HEK293 (cell line): Measurements from ENCODE around the gene LDB2.

ENCODE experiments used
- CTCF ChIA-PET: fragments of 350-600 bp; formaldehyde crosslinking; extraction: SDS; loops from one replicate; lab custom pipeline; 2021; ENCODE audit warnings: antibody characterized with exemption; lab: Yijun Ruan, JAX
- POLR2A ChIA-PET: fragments of 300-600 bp; formaldehyde crosslinking; extraction: SDS; loops from one replicate; lab custom pipeline; 2020; ENCODE audit warnings: antibody characterized with exemption, inconsistent platforms; lab: Yijun Ruan, JAX
- H3K27ac ChIP-seq: fragments of 200-500 bp; sonication (Bioruptor generic); 2 replicates; pipeline ENCODE4 v1.5.1; 2014; ENCODE audit warnings: low read depth, low read length, control low read depth, inconsistent platforms; ENCODE audit errors: extremely low read depth
- H3K36me3 ChIP-seq, 2 experiments: fragments of 200-500 bp in 1 of 2; sonication (Bioruptor generic) in 1 of 2; 1 replicate in 1 of 2; 2 replicates in 1 of 2; pipeline ENCODE4 v1.5.1; 2014 to 2017; ENCODE audit warnings: inconsistent platforms in 2 of 2, low read length in 2 of 2; ENCODE audit not compliant: control insufficient read depth in 2 of 2, insufficient read depth in 1 of 2
- H3K4me1 ChIP-seq: fragments of 200-500 bp; sonication (Bioruptor generic); 2 replicates; pipeline ENCODE4 v1.5.1; 2014; ENCODE audit warnings: mild to moderate bottlenecking, low read length, inconsistent platforms; ENCODE audit not compliant: control insufficient read depth, insufficient read depth
- H3K4me3 ChIP-seq: 2 replicates; pipeline ENCODE4 v1.5.1; 2011; ENCODE audit warnings: low read depth, mild to moderate bottlenecking, control low read depth, low read length, moderate library complexity
- H3K9me3 ChIP-seq: fragments of 200-500 bp; sonication (Bioruptor generic); 2 replicates; pipeline ENCODE4 v1.5.1; 2014; ENCODE audit warnings: low read depth, low read length, inconsistent platforms; ENCODE audit not compliant: control insufficient read depth, insufficient read depth
- HOXD13 ChIP-seq: sonication (generic); formaldehyde crosslinking; IDR thresholded peaks from 2 replicates; pipeline ENCODE4 v1.8.0; 2022; ENCODE audit warnings: missing genetic modification reagents, borderline replicate concordance
- KLF10 ChIP-seq: fragments of 450-650 bp; IDR thresholded peaks from 2 replicates; pipeline ENCODE4 v1.5.1; 2018; ENCODE audit warnings: missing biosample characterization, mild to moderate bottlenecking, missing genetic modification characterization
- YY1 ChIP-seq: fragments of 450-650 bp; formaldehyde crosslinking; IDR thresholded peaks from 2 replicates; pipeline ENCODE4 v1.5.1; 2018; ENCODE audit warnings: missing biosample characterization, missing genetic modification characterization
- ZBTB17 ChIP-seq: fragments of 450-650 bp; formaldehyde crosslinking; IDR thresholded peaks from 2 replicates; pipeline ENCODE4 v1.5.1; 2016; ENCODE audit warnings: missing biosample characterization, missing genetic modification characterization
- ZNF175 ChIP-seq: fragments of 450-650 bp; formaldehyde crosslinking; IDR thresholded peaks from 2 replicates; pipeline ENCODE4 v1.5.1; 2016; ENCODE audit warnings: missing biosample characterization, missing genetic modification characterization
- ZNF335 ChIP-seq: fragments of 450-650 bp; formaldehyde crosslinking; conservative IDR thresholded peaks from 2 replicates; pipeline ENCODE4 v1.5.1; 2016; ENCODE audit warnings: missing biosample characterization, missing genetic modification characterization
- ZNF394 ChIP-seq: fragments of 450-650 bp; formaldehyde crosslinking; IDR thresholded peaks from 2 replicates; pipeline ENCODE4 v1.5.1; 2016; ENCODE audit warnings: missing biosample characterization, missing genetic modification characterization, mild to moderate bottlenecking, moderate library complexity, borderline replicate concordance
- ZNF561 ChIP-seq: fragments of 450-650 bp; IDR thresholded peaks from 2 replicates; pipeline ENCODE4 v1.5.1; 2018; ENCODE audit warnings: missing biosample characterization, missing genetic modification characterization, borderline replicate concordance
- ZNF585B ChIP-seq: fragments of 450-650 bp; formaldehyde crosslinking; IDR thresholded peaks from 2 replicates; pipeline ENCODE4 v1.5.1; 2016; ENCODE audit warnings: missing biosample characterization, missing genetic modification characterization
- ZNF621 ChIP-seq: fragments of 450-650 bp; formaldehyde crosslinking; IDR thresholded peaks from 2 replicates; pipeline ENCODE4 v1.5.1; 2017; ENCODE audit warnings: missing biosample characterization, missing genetic modification characterization
- ZNF658 ChIP-seq: fragments of 450-650 bp; formaldehyde crosslinking; IDR thresholded peaks from 2 replicates; pipeline ENCODE4; 2016; ENCODE audit warnings: missing biosample characterization, missing genetic modification characterization
- ZNF707 ChIP-seq: fragments of 450-650 bp; formaldehyde crosslinking; IDR thresholded peaks from 2 replicates; pipeline ENCODE4 v1.5.1; 2016; ENCODE audit warnings: missing biosample characterization, missing genetic modification characterization
- ZNF747 ChIP-seq: fragments of 450-650 bp; formaldehyde crosslinking; IDR thresholded peaks from 2 replicates; pipeline ENCODE4 v1.5.1; 2016; ENCODE audit warnings: missing biosample characterization, missing genetic modification characterization
- ZNF776 ChIP-seq: fragments of 450-650 bp; formaldehyde crosslinking; IDR thresholded peaks from 2 replicates; pipeline ENCODE4 v1.5.0; 2017; ENCODE audit warnings: missing biosample characterization, missing genetic modification characterization, borderline replicate concordance
- ZNF777 ChIP-seq: fragments of 450-650 bp; formaldehyde crosslinking; IDR thresholded peaks from 2 replicates; pipeline ENCODE4 v1.5.1; 2017; ENCODE audit warnings: missing biosample characterization, missing genetic modification characterization, borderline replicate concordance
- ZSCAN23 ChIP-seq: fragments of 450-650 bp; formaldehyde crosslinking; IDR thresholded peaks from 2 replicates; pipeline ENCODE4 v1.5.1; 2016; ENCODE audit warnings: missing biosample characterization, missing genetic modification characterization
- TF ChIP-seq, protein P1 (sequence below): fragments of 450-650 bp; formaldehyde crosslinking; IDR thresholded peaks from 2 replicates; pipeline ENCODE4 v1.5.1; 2016; ENCODE audit warnings: missing biosample characterization, missing genetic modification characterization, low read depth
- TF ChIP-seq, protein P2 (sequence below): fragments of 450-650 bp; formaldehyde crosslinking; IDR thresholded peaks from 2 replicates; pipeline ENCODE4 v1.5.1; 2016; ENCODE audit warnings: missing biosample characterization, missing genetic modification characterization
- TF ChIP-seq, protein P3 (sequence below): fragments of 450-650 bp; IDR thresholded peaks from 2 replicates; pipeline ENCODE4 v1.5.1; 2018; ENCODE audit warnings: missing biosample characterization, mild to moderate bottlenecking, missing genetic modification characterization
- TF ChIP-seq, protein P4 (sequence below): fragments of 450-650 bp; formaldehyde crosslinking; IDR thresholded peaks from 2 replicates; pipeline ENCODE4 v1.5.1; 2017; ENCODE audit warnings: missing biosample characterization, missing genetic modification characterization
- TF ChIP-seq, protein P5 (sequence below): fragments of 450-650 bp; formaldehyde crosslinking; IDR thresholded peaks from 2 replicates; pipeline ENCODE4 v1.5.1; 2016; ENCODE audit warnings: missing biosample characterization, missing genetic modification characterization, borderline replicate concordance
- TF ChIP-seq, protein P6 (sequence below): fragments of 450-650 bp; formaldehyde crosslinking; IDR thresholded peaks from 2 replicates; pipeline ENCODE4 v1.5.1; 2016; ENCODE audit warnings: missing biosample characterization, missing genetic modification characterization

Gene LDB2

DNA sequence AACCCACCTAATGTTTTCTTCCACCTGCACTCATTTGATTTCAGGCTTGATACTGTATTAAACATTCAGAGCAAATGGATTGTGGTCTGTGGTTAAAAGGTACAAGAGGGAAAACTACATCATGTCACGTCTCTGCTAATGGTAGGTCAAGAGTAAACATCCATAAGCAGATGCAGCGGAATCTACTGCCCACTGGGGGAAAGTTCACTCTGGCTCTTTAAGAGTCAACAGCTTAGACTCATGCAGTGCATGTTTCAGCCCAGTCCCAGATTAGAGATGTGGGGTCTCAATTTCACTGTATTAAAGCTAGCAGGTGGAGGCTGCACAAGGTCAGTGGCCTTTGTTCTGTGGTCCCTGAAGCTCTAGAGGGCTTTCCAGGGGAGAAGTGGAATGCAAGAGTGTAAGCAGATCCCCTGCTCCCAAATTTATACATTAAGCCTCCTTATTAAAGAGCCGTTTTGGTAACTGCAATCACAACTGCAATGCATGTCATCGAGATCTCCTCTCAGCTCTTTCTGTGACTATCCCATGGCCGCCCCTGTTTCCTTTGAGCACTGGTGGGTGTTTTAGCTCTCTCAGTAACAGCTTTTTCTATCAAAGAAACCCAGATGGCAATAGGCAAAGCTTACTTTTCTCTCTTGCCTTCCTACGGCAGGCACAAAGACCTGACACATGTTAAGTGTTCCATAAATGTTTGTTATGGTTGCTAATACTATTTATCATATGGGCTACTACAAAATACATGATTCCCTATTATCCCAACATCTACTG, 53.4 kb downstream of the LDB2 start:
- Histone ChIP-seq H3K4me1 (no peaks in the 10 kb centered on the region), H3K4me3 (no peak overlapping the region), H3K9me3 (no peaks in the 10 kb centered on the region), H3K27ac (no peak overlapping the region), H3K36me3 (no peaks in the 10 kb centered on the region)
- no peak for TF ChIP-seq ZNF707 (tag by site-specific recombination)
- no peak for TF ChIP-seq KLF10 (tag by site-specific recombination)
- no peak for TF ChIP-seq ZNF585B (tag by site-specific recombination)
- TF ChIP-seq ZNF658 (tag by site-specific recombination) = no peak
- no peak for TF ChIP-seq ZNF394 (tag by site-specific recombination)
- CTCF ChIA-PET = no interaction called here
- POLR2A ChIA-PET = no interaction called here

DNA sequence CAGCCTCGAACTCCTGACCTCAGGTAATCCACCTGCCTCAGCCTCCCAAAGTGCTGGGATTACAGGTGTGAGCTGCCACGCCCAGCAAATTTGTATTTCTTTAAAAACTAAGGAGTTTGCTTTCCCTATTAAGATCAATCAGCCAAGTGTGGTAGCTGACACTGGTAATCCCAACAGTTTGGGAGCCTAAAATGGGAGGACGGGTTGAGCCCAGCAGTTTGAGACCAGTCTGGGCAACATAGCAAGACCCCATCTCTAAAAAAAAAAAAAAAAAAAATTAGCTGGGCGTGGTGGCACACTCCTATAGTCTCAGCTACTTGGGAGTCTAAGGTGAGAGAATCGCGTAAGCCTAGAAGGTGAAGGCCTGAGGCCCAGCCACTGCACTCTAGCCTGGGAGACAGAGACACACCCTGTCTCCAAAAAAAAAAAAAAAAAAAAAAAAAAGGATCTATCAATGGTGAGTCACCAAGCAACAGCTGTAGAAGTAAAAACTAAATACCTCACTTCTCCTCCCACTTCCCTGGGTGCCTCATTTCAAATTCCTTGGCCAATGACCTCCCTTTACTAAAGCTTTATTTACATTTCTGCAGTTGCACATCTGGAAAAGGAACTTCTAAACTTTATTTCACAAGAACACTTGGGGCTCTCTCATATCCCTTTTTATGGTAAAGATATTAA, 54.5 kb downstream of the LDB2 start:
- POLR2A ChIA-PET = interaction anchor here (0.7 kb wide), 1 partner anchor 51 kb away, joined by 3 read pairs; no protein-coding TSS in a partner anchor
- H3K27ac ChIP-seq = no peak overlapping the region
- H3K4me3 ChIP-seq = no peak overlapping the region
- H3K9me3 ChIP-seq = no peaks in the 10 kb centered on the region
- H3K36me3 ChIP-seq = no peaks in the 10 kb centered on the region
- CTCF ChIA-PET = no interaction called here
- H3K4me1 ChIP-seq = no peaks in the 10 kb centered on the region
- no peak for TF ChIP-seq ZNF776 (tag by site-specific recombination)
- TF ChIP-seq, protein P1, sequence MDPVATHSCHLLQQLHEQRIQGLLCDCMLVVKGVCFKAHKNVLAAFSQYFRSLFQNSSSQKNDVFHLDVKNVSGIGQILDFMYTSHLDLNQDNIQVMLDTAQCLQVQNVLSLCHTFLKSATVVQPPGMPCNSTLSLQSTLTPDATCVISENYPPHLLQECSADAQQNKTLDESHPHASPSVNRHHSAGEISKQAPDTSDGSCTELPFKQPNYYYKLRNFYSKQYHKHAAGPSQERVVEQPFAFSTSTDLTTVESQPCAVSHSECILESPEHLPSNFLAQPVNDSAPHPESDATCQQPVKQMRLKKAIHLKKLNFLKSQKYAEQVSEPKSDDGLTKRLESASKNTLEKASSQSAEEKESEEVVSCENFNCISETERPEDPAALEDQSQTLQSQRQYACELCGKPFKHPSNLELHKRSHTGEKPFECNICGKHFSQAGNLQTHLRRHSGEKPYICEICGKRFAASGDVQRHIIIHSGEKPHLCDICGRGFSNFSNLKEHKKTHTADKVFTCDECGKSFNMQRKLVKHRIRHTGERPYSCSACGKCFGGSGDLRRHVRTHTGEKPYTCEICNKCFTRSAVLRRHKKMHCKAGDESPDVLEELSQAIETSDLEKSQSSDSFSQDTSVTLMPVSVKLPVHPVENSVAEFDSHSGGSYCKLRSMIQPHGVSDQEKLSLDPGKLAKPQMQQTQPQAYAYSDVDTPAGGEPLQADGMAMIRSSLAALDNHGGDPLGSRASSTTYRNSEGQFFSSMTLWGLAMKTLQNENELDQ (tag by site-specific recombination) = no peak
- TF ChIP-seq, protein P2, sequence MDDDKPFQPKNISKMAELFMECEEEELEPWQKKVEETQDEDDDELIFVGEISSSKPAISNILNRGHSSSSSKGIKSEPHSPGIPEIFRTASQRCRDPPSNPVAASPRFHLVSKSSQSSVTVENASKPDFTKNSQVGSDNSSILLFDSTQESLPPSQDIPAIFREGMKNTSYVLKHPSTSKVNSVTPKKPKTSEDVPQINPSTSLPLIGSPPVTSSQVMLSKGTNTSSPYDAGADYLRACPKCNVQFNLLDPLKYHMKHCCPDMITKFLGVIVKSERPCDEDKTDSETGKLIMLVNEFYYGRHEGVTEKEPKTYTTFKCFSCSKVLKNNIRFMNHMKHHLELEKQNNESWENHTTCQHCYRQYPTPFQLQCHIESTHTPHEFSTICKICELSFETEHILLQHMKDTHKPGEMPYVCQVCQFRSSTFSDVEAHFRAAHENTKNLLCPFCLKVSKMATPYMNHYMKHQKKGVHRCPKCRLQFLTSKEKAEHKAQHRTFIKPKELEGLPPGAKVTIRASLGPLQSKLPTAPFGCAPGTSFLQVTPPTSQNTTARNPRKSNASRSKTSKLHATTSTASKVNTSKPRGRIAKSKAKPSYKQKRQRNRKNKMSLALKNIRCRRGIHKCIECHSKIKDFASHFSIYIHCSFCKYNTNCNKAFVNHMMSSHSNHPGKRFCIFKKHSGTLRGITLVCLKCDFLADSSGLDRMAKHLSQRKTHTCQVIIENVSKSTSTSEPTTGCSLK (tag by site-specific recombination) = no peak
- TF ChIP-seq, protein P3, sequence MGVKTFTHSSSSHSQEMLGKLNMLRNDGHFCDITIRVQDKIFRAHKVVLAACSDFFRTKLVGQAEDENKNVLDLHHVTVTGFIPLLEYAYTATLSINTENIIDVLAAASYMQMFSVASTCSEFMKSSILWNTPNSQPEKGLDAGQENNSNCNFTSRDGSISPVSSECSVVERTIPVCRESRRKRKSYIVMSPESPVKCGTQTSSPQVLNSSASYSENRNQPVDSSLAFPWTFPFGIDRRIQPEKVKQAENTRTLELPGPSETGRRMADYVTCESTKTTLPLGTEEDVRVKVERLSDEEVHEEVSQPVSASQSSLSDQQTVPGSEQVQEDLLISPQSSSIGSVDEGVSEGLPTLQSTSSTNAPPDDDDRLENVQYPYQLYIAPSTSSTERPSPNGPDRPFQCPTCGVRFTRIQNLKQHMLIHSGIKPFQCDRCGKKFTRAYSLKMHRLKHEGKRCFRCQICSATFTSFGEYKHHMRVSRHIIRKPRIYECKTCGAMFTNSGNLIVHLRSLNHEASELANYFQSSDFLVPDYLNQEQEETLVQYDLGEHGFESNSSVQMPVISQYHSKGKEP = no peak
- no peak for TF ChIP-seq ZNF747 (tag by site-specific recombination)
- TF ChIP-seq HOXD13 (CRISPR knock-in tag) = no peak
- no peak for TF ChIP-seq ZNF175
- TF ChIP-seq ZNF561 = no peak
- TF ChIP-seq ZNF621 = no peak
- TF ChIP-seq ZSCAN23 (tag by site-specific recombination) = no peak
- no peak for TF ChIP-seq ZNF335
- no peak for TF ChIP-seq ZBTB17
- TF ChIP-seq, protein P4, sequence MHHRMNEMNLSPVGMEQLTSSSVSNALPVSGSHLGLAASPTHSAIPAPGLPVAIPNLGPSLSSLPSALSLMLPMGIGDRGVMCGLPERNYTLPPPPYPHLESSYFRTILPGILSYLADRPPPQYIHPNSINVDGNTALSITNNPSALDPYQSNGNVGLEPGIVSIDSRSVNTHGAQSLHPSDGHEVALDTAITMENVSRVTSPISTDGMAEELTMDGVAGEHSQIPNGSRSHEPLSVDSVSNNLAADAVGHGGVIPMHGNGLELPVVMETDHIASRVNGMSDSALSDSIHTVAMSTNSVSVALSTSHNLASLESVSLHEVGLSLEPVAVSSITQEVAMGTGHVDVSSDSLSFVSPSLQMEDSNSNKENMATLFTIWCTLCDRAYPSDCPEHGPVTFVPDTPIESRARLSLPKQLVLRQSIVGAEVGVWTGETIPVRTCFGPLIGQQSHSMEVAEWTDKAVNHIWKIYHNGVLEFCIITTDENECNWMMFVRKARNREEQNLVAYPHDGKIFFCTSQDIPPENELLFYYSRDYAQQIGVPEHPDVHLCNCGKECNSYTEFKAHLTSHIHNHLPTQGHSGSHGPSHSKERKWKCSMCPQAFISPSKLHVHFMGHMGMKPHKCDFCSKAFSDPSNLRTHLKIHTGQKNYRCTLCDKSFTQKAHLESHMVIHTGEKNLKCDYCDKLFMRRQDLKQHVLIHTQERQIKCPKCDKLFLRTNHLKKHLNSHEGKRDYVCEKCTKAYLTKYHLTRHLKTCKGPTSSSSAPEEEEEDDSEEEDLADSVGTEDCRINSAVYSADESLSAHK = no peak
- no peak for TF ChIP-seq YY1 (tag by site-specific recombination)
- TF ChIP-seq ZNF777 (tag by site-specific recombination) = no peak
- TF ChIP-seq, protein P5, sequence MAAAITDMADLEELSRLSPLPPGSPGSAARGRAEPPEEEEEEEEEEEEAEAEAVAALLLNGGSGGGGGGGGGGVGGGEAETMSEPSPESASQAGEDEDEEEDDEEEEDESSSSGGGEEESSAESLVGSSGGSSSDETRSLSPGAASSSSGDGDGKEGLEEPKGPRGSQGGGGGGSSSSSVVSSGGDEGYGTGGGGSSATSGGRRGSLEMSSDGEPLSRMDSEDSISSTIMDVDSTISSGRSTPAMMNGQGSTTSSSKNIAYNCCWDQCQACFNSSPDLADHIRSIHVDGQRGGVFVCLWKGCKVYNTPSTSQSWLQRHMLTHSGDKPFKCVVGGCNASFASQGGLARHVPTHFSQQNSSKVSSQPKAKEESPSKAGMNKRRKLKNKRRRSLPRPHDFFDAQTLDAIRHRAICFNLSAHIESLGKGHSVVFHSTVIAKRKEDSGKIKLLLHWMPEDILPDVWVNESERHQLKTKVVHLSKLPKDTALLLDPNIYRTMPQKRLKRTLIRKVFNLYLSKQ (tag by site-specific recombination) = no peak
- TF ChIP-seq, protein P6, sequence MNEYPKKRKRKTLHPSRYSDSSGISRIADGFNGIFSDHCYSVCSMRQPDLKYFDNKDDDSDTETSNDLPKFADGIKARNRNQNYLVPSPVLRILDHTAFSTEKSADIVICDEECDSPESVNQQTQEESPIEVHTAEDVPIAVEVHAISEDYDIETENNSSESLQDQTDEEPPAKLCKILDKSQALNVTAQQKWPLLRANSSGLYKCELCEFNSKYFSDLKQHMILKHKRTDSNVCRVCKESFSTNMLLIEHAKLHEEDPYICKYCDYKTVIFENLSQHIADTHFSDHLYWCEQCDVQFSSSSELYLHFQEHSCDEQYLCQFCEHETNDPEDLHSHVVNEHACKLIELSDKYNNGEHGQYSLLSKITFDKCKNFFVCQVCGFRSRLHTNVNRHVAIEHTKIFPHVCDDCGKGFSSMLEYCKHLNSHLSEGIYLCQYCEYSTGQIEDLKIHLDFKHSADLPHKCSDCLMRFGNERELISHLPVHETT (tag by site-specific recombination) = no peak
